ENCODE data around the gene TRAF3IP1. TPM values are rescaled to one million over a fixed set of nuclear protein-coding genes. Genes with fewer than 3 reads are reported as not detected.

TRAF3IP1 gene
- total RNA-seq, 4 donors from 2014 or later = 19.6 to 28.4 (median 21.7) TPM

DNA sequence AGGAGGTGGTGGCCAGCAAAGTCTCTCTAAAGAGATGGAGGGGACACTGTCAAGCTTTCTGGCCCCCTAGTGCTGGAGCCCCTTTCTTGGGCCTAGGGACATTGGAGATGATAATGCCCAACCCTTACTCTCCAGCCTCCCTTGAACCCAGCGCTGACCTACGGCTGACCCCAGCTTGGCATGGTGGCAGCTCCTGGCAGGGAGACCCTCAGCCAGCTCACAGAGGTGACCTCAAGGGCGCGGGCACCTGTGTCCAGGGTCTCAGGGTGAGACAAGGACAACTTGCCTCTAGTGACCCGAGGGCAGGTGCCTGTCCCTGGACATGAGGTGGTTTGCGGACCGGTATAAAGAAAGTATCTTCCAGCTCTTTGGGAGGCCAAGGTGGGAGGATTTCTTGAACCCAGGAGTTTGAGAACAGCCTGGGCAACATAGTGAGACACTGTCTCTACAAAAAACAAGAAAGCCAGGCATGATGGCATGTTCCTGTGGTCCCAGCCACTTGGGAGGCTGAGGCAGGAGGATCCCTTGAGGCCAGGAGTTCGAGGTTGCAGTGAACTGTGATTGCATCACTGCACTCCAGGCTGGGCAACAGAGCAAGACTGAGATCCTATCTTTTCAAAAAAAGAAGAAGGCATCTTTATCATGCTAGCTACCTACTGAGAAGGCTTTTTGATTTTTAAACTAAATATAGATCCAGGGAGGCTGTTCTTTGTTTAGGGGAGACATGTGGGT is 28.6 kb upstream of the TRAF3IP1 start:
- Histone ChIP-seq H3K27ac (no peak overlapping the region), H3K4me3 (no peak overlapping the region), H3K27me3 (peaks cover 3% of the 10 kb centered on the region), H3K4me1 (peaks cover 2 to 27% (median 14%) of the 10 kb centered on the region in 3 donors), H3K36me3 (no peaks in the 10 kb centered on the region), H3K9me3 (no peaks in the 10 kb centered on the region)
- no peak for TF ChIP-seq POLR2AphosphoS5 (IDR thresholded peaks at IDR 0.05)
- no peak for TF ChIP-seq POLR2A (IDR thresholded peaks at IDR 0.05)
- no peak for TF ChIP-seq EP300 (IDR thresholded peaks at IDR 0.05)
- TF ChIP-seq, protein P1, sequence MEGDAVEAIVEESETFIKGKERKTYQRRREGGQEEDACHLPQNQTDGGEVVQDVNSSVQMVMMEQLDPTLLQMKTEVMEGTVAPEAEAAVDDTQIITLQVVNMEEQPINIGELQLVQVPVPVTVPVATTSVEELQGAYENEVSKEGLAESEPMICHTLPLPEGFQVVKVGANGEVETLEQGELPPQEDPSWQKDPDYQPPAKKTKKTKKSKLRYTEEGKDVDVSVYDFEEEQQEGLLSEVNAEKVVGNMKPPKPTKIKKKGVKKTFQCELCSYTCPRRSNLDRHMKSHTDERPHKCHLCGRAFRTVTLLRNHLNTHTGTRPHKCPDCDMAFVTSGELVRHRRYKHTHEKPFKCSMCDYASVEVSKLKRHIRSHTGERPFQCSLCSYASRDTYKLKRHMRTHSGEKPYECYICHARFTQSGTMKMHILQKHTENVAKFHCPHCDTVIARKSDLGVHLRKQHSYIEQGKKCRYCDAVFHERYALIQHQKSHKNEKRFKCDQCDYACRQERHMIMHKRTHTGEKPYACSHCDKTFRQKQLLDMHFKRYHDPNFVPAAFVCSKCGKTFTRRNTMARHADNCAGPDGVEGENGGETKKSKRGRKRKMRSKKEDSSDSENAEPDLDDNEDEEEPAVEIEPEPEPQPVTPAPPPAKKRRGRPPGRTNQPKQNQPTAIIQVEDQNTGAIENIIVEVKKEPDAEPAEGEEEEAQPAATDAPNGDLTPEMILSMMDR (IDR thresholded peaks at IDR 0.05) = no peak
- no peak for ATAC-seq
- 94 to 100% methylated on average over 2 to 3 of the region's 8 CpGs for WGBS, 2 donors (ENCODE audit: low coverage in 1 of 2)

- Histone ChIP-seq H3K27me3 (peaks cover 12% of the 10 kb centered on the region), H3K27ac (no peak overlapping the region), H3K9me3 (no peaks in the 10 kb centered on the region), H3K4me1 (peaks cover 0 to 12% (median 4%) of the 10 kb centered on the region in 3 donors), H3K36me3 (no peaks in the 10 kb centered on the region), H3K4me3 (no peak overlapping the region)
- no CpG with 5 or more reads among the region's 9 CpGs for WGBS, 2 donors (ENCODE audit: low coverage in 1 of 2)
- TF ChIP-seq EP300 (IDR thresholded peaks at IDR 0.05) = no peak
- no peak for TF ChIP-seq POLR2A (IDR thresholded peaks at IDR 0.05)
- TF ChIP-seq, protein P1 (IDR thresholded peaks at IDR 0.05) = no peak
- no peak for TF ChIP-seq POLR2AphosphoS5 (IDR thresholded peaks at IDR 0.05)
- no peak for ATAC-seq
Observed at GRCh38 chr2:238294046-238294392, 26.3 kb upstream of the TRAF3IP1 start.

DNA sequence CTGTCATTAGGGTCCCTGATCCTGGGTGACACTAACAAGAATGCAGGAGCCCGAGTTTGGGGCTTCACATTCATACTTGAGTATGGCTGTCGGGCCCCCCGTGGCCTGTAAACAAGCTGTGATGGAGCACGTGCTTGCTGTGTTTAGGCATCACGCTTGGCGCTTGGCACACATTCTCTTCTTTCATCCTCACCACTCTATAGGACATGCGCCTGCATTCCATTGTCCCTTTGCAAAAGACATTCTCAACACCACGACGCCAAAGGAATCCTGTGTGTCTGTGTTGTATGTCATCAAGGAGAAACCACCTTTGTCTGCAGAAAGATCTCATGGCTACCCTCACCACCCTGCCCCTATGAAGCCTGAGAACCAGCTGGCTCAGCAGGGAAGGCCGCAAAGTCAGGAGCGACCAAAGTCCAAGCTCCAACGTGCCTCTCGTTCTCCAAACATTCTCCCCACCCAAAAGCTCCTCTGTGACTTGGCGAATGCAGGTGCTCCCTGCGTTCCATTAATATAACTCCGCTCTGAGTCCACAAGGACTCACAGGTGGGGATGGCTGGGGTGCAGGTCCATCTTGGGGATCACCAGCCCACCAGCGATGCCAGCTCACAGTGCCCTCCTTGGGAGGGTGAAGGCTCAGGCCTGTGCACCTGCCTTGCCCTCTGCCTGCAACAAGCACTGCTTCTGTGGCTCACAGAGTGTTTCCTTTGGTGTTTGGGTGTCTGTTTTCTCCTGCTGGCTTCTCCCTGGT is 25.8 kb upstream of the TRAF3IP1 start:
- WGBS, 2 donors (ENCODE audit: low coverage in 1 of 2) = 71 to 87% methylated on average over 3 to 5 of the region's 17 CpGs
- no peak for ATAC-seq
- Histone ChIP-seq H3K4me3 (no peak overlapping the region), H3K27me3 (peaks cover 12% of the 10 kb centered on the region), H3K27ac (no peak overlapping the region), H3K36me3 (no peaks in the 10 kb centered on the region), H3K4me1 (peaks cover 0 to 6% (median under 1%) of the 10 kb centered on the region in 3 donors), H3K9me3 (no peaks in the 10 kb centered on the region)
- TF ChIP-seq POLR2AphosphoS5 (IDR thresholded peaks at IDR 0.05) (no peak), EP300 (IDR thresholded peaks at IDR 0.05) (no peak), POLR2A (IDR thresholded peaks at IDR 0.05) (no peak)
- TF ChIP-seq, protein P1 (IDR thresholded peaks at IDR 0.05) = no peak

GRCh38 chr2:238295144-238296112 is 24.9 kb upstream of the TRAF3IP1 start:
- no peak overlapping the region for H3K27ac ChIP-seq
- H3K36me3 ChIP-seq = no peaks in the 10 kb centered on the region
- WGBS, 2 donors (ENCODE audit: low coverage in 1 of 2) = 67 to 73% methylated on average over 1 to 3 of the region's 21 CpGs
- ATAC-seq = no peak
- H3K9me3 ChIP-seq = no peaks in the 10 kb centered on the region
- TF ChIP-seq EP300 (IDR thresholded peaks at IDR 0.05) (no peak), POLR2AphosphoS5 (IDR thresholded peaks at IDR 0.05) (no peak), POLR2A (IDR thresholded peaks at IDR 0.05) (no peak)
- TF ChIP-seq, protein P1 (IDR thresholded peaks at IDR 0.05) = no peak
- H3K27me3 ChIP-seq = peaks cover 12% of the 10 kb centered on the region
- no peak overlapping the region for H3K4me3 ChIP-seq
- H3K4me1 ChIP-seq = no peaks in the 10 kb centered on the region
